LNCaP clone FGC (cell line): Measurements from ENCODE around the gene RHOBTB1.
"Not testable (repeated sequence)": the region's sequence is repeated elsewhere in the genome, so short reads cannot be mapped to it uniquely, and the experiment has no call there.

Source experiments
- DNase-seq: peaks from one replicate; pipeline ENCODE4 v3.0.0-alpha.2; 2011; ENCODE audit warnings: low read depth
- H3K4me3 ChIP-seq: 2 replicates; pipeline ENCODE4 v1.5.1; 2011; ENCODE audit warnings: mild to moderate bottlenecking, low read depth, low read length, control low read depth
- CTCF ChIP-seq: IDR thresholded peaks from 2 replicates; pipeline ENCODE4 v1.5.1; 2012; ENCODE audit warnings: mild to moderate bottlenecking; ENCODE audit not compliant: control insufficient read depth, insufficient read depth; ENCODE audit errors: extremely low read depth

The RHOBTB1 gene

GRCh38 chr10:60848126-60848525, 95.9 kb downstream of the RHOBTB1 start:
- H3K4me3 ChIP-seq: no peak overlapping the region
- DNase-seq: peak; percentile 33
- TF ChIP-seq CTCF: no peak

GRCh38 chr10:60846173-60846572, 97.8 kb downstream of the RHOBTB1 start:
- H3K4me3 ChIP-seq: no peak overlapping the region
- DNase-seq: no peak
- no peak for TF ChIP-seq CTCF

DNA sequence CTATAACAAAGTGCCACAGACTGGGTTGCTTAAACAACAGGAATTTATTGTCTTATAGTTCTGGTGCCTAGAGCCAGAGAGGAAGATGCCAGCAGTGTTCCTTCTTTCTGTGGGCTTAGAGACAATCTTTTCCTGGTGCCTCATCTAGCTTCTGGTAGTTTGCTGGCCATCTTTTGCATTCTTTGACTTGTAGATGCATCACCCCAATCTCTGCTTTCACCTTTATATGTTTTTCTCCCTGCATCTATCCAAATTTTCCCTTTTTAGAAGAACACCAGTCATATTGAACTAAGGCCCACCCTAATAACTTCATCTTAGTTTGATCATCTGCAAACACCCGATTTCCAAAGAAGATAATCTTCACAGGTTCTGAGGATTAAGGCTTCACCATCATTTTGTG, 98.9 kb downstream of the RHOBTB1 start:
- H3K4me3 ChIP-seq: no peak overlapping the region
- no peak for TF ChIP-seq CTCF
- DNase-seq: no peak

DNA sequence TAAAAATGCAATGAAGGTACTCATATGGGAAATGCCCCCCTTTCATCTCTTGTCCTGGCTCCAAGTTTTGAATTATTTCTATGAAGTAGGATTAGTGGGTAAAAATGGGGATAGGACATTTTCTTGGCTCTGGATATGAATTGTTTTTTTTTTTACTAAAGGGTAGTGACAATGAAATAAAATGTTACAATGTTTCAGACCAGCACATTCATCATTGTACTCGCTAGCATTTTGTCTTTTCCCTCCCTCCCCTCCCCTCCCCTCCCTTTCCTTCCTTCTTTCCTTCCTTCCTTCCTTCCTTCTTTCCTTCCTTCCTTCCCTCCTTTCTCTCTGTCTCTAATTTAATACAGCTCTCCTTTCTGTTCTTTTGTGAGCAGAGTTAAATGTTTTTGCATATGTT, 101.3 kb downstream of the RHOBTB1 start:
- no peak for TF ChIP-seq CTCF

DNA sequence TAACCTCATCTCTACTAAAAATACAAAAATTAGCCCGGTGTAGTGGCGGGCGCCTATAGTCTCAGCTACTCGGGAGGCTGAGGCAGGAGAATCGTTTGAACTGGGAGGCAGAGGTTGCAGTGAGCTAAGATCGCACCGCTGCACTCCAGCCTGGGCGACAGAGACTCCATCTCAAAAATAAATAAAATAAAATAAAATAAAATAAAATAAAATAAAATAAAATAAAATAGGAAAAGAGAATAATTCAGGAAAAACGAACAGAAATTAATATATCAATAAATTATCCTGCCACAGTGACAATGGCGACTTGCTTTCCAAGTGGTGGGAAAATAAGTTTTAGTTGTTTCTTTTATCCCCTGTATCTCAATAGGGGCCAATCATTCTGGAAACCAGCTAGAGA, 102.8 kb downstream of the RHOBTB1 start:
- not testable (repeated sequence) for DNase-seq, H3K4me3 ChIP-seq

More for the DNA sequence above, 101.3 kb downstream of the RHOBTB1 start:
- DNase-seq: no peak
- no peak overlapping the region for H3K4me3 ChIP-seq

- no peak for DNase-seq
- TF ChIP-seq CTCF: no peak
- no peak overlapping the region for H3K4me3 ChIP-seq
These were observed 108.9 kb downstream of the RHOBTB1 start for GRCh38 chr10:60835049-60835448.

DNA sequence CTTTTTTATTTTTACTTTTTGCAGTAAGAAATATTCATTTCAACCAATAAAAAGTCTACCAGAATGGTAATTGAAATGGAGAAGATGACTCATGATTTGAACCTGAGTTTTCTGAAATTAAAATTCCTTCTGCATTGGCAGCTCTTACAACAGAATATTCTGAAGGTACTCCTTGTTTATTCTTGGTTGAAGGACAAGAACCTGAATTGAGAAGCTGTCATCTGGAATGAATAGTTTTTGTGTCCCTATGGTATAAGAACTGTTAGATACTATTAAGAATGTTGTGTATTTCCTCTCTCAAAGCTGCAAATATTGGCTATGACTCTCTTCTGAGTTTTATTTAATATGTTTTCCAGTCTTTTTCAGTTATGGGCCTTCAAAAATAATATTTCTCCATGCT, 109.6 kb downstream of the RHOBTB1 start:
- DNase-seq: no peak
- TF ChIP-seq CTCF: no peak

DNA sequence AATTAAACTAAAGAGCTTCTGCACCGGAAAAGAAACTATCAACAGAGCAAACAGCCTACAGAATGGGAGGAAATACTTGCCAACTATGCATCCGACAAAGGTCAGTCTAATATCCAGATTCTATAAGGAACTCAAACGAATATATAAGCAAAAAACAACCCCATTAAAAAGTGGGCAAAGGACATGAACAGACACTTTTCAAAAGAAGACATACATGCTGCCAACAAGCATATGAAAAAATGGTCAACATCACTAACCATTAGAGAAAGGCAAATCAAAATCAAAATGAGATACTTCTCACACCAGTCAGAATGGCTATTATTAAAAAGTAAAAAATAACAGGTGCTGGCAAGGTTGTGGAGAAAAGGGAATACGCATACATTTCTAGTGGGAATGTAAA, 111.8 kb downstream of the RHOBTB1 start:
- DNase-seq: not testable (repeated sequence)

More for the DNA sequence above, 109.6 kb downstream of the RHOBTB1 start:
- H3K4me3 ChIP-seq: no peak overlapping the region

More for the DNA sequence above, 111.8 kb downstream of the RHOBTB1 start:
- H3K4me3 ChIP-seq: not testable (repeated sequence)
